ENCODE results near the gene IPMK.

Gene IPMK

GRCh38 chr10:58143944-58144343, 123.8 kb downstream of the IPMK start:
- DNase-seq, result no peak

All from activated naive CD4-positive, alpha-beta T cell (primary cell).